PFSK-1 (cell line): ENCODE measurements around the gene PNISR.

Source experiments
- REST ChIP-seq, 2 experiments: IDR thresholded peaks; 2 replicates each; pipeline versions ENCODE4 v1.6.1 to v1.8.0; 2011 to 2012; ENCODE audit warnings: low read depth in 2 of 2, low read length in 2 of 2, control low read depth in 1 of 2, inconsistent platforms in 1 of 2, mild to moderate bottlenecking in 1 of 2, moderate library complexity in 1 of 2; ENCODE audit not compliant: insufficient read depth in 1 of 2
- SIN3A ChIP-seq: IDR thresholded peaks from 2 replicates; pipeline ENCODE4 v1.6.1; 2012; ENCODE audit warnings: mild to moderate bottlenecking, low read length, moderate library complexity, borderline replicate concordance; ENCODE audit not compliant: insufficient read depth
- TAF1 ChIP-seq: IDR thresholded peaks from 2 replicates; pipeline ENCODE4 v1.6.1; 2012; ENCODE audit warnings: low read length, control low read depth, borderline replicate concordance; ENCODE audit not compliant: insufficient read depth

GRCh38 chr6:99378636-99379035, 46.5 kb downstream of the PNISR start:
- TF ChIP-seq REST (IDR thresholded peaks at IDR 0.05; ENCODE audit: insufficient read depth in 1 of 2, low read depth in 2 of 2, low read length in 2 of 2) = no peak
- TF ChIP-seq TAF1 = no peak
- no peak for TF ChIP-seq SIN3A
